ENCODE measurements around the gene SLC35B2.

SLC35B2 gene

GRCh38 chr6:44285552-44286284 lies 28.4 kb upstream of the SLC35B2 start:
- no peak for DNase-seq

- no peak for DNase-seq
Measured at GRCh38 chr6:44284867-44285266, 27.5 kb upstream of the SLC35B2 start.

- no peak for DNase-seq
Measured at GRCh38 chr6:44284121-44284520, 26.8 kb upstream of the SLC35B2 start.

GRCh38 chr6:44278774-44279697 lies 21.7 kb upstream of the SLC35B2 start:
- DNase-seq, result no peak

- DNase-seq, result no peak
Measured at GRCh38 chr6:44278315-44278714, 21.0 kb upstream of the SLC35B2 start.

- no peak for DNase-seq
Measured at GRCh38 chr6:44277763-44278162, 20.4 kb upstream of the SLC35B2 start.

- DNase-seq, result no peak
Measured at GRCh38 chr6:44276667-44277640, 19.6 kb upstream of the SLC35B2 start.

GRCh38 chr6:44275749-44276648 lies 18.7 kb upstream of the SLC35B2 start:
- DNase-seq, result no peak

GRCh38 chr6:44275271-44275748 lies 18.0 kb upstream of the SLC35B2 start:
- DNase-seq, result no peak

GRCh38 chr6:44273617-44274016 lies 16.3 kb upstream of the SLC35B2 start:
- DNase-seq, result no peak

- no peak for DNase-seq
Measured at GRCh38 chr6:44272999-44273566, 15.8 kb upstream of the SLC35B2 start.

GRCh38 chr6:44272529-44272928 lies 15.2 kb upstream of the SLC35B2 start:
- no peak for DNase-seq

GRCh38 chr6:44271914-44272313 lies 14.6 kb upstream of the SLC35B2 start:
- no peak for DNase-seq

GRCh38 chr6:44271406-44271723 lies 14.0 kb upstream of the SLC35B2 start:
- DNase-seq, result no peak

GRCh38 chr6:44270526-44271405 lies 13.4 kb upstream of the SLC35B2 start:
- DNase-seq, result peak in 1 of 2 donors; percentile 23

GRCh38 chr6:44269921-44270525 lies 12.7 kb upstream of the SLC35B2 start, which contains the start of gene TMEM151B:
Gene TMEM151B, plus strand, starts transcription at chr6:44270450. Its CDS starts 293 bp downstream, at chr6:44270743.
- peak in 1 of 2 donors; percentile 47 for DNase-seq

- DNase-seq, result no peak
Measured at GRCh38 chr6:44269178-44269920, 12.0 kb upstream of the SLC35B2 start.

- DNase-seq, result peak; percentile 58 to 77
Measured at GRCh38 chr6:44268095-44268628, 10.8 kb upstream of the SLC35B2 start.

GRCh38 chr6:44267252-44267651 lies 9.9 kb upstream of the SLC35B2 start:
- no peak for DNase-seq

Measured in CD4-positive, alpha-beta T cell treated with Interferon alpha-2 for 1 hour (primary cell).